ENCODE results near the gene NUDT4.

The NUDT4 gene

DNA sequence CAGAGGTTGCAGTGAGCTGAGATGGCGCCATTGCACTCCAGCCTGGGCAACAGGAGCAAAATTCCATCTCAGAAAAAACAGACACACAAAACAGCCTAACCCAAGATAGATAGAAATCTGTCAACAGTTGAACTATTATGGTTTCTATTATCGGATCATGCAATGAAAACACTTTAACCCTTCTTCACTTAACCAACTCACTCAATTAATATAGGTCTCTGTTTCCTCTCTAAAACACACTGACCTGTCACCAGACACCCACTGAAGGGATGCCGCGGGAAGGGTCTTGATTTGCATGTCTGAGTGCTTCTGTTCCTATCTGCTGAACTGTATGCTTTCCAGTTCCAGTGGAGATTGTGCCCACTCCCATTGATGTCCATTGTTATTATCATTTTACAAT lies 38.0 kb upstream of the NUDT4 start:
- POLR2A ChIA-PET (ENCODE audit: low non-redundant PET): no interaction called here
- CTCF ChIA-PET: interaction anchor here (1.1 kb wide), 1 partner anchor 18 kb away, joined by 3 read pairs; no protein-coding TSS in a partner anchor
- DNase-seq (ENCODE audit: low spot score): no peak
- no peak overlapping the region for H3K27ac ChIP-seq
- TF ChIP-seq, protein P1, sequence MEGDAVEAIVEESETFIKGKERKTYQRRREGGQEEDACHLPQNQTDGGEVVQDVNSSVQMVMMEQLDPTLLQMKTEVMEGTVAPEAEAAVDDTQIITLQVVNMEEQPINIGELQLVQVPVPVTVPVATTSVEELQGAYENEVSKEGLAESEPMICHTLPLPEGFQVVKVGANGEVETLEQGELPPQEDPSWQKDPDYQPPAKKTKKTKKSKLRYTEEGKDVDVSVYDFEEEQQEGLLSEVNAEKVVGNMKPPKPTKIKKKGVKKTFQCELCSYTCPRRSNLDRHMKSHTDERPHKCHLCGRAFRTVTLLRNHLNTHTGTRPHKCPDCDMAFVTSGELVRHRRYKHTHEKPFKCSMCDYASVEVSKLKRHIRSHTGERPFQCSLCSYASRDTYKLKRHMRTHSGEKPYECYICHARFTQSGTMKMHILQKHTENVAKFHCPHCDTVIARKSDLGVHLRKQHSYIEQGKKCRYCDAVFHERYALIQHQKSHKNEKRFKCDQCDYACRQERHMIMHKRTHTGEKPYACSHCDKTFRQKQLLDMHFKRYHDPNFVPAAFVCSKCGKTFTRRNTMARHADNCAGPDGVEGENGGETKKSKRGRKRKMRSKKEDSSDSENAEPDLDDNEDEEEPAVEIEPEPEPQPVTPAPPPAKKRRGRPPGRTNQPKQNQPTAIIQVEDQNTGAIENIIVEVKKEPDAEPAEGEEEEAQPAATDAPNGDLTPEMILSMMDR (conservative IDR thresholded peaks at IDR 0.05; ENCODE audit: low read depth): no peak

DNA sequence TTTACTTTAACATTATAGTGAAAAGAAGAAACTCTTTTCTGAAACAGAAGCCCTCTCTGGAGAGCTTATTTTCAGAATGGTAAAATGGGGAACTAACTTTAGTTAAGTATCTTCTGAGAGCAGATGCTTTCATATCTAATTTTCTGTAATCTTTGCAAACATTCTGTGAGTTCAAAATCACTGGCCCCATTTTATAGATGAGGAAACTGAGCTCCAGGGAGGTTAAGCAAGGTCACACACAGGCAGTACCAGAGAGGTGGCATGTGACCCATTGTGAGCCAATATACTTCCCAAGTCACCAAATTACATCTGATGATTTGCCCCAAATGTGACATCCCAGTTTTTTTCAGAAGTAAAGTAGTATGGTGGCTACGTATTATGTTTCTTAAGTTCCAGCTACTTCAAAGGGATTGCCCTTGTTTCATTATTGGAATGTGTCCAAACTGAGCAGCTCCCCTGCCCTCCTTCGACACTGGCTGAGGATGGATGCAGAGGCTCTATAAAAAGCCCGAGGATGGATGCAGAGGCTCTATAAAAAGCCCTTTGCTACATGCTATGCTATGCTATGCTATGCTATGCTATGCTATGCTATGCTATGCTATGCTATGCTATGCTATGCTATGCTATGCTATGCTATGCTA lies 36.2 kb upstream of the NUDT4 start:
- CTCF ChIA-PET: no interaction called here
- POLR2A ChIA-PET (ENCODE audit: low non-redundant PET): no interaction called here
- TF ChIP-seq, protein P1 (conservative IDR thresholded peaks at IDR 0.05; ENCODE audit: low read depth): no peak
- H3K27ac ChIP-seq: no peak overlapping the region
- no peak for DNase-seq (ENCODE audit: low spot score)

DNA sequence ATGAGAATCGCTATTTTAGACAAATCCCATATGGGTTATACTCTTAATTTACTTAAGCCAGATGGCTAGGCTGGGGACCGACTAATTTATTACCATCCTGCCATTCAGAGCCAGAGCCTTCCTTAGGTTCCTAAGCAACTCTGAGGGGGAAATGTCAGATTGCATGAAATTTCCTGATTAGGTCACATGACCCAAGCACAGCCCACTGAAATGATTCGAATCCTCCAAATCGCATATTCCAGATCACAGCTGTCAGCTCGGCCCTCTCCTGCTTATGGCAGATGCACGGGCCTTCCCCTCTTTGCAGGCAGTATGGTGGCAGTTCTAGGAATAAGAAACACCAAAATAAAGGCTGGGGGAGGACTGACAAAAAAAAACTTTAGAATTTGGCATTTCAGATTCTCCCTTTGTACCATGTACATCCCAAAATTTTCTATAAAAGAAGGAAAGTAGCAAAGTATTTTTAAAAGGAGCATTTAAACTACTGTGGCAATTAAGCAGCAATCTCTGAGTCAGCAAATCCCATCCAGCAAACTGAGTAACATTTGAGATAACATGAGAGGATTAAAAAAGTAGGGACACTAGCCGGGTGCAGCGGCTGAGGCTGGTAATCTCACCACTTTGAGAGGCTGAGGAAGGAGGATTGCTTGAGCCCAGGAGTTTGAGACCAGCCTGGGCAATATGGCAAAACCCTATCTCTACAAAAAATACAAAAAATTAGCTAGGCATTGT lies 30.5 kb upstream of the NUDT4 start:
- CTCF ChIA-PET: no interaction called here
- DNase-seq (ENCODE audit: low spot score): no peak
- POLR2A ChIA-PET (ENCODE audit: low non-redundant PET): no interaction called here
- TF ChIP-seq, protein P1 (conservative IDR thresholded peaks at IDR 0.05; ENCODE audit: low read depth): no peak
- H3K27ac ChIP-seq: no peak overlapping the region

DNA sequence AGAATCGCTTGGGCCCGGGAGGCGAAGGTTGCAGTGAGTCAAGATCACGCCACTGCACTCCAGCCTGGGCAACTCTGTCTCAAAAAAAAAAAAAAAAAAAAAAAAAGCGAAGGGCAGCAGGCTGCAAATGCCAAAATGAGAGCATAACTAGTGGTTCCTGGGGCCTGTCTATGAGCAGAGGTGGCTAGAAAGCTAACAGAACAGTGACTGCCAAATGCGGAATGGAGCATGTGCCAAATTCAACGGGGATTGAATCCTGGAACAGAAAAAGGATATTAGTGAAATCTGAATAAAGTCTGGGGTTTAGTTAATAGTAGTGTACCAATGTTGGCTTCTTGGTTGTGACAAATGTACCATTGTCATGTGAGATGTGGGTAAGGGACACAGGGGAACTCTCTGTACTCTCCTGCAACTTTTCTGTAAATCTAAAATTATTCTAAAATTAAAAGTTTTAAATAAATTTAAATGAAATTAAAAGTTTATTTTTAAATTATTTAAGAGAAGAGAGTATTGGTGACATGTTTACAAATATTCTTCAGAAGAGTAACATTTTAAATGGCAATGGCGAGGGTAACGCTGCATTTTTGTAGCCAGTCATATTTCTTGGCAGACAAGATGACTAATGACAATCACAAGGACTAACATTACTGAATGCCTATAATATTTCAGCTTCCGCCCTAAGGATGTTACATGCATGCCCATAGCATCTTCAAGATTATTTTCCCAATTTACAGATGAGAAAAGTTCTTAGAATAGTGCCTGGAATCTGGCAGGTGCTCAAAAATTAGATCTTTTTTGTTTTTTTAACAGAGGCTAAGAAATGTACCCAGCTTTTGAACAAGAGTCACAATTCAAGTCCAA lies 28.9 kb upstream of the NUDT4 start:
- ChIA-PET POLR2A (ENCODE audit: low non-redundant PET) (no interaction called here), CTCF (no interaction called here)
- TF ChIP-seq, protein P1 (conservative IDR thresholded peaks at IDR 0.05; ENCODE audit: low read depth): no peak
- no peak overlapping the region for H3K27ac ChIP-seq
- DNase-seq (ENCODE audit: low spot score): no peak

DNA sequence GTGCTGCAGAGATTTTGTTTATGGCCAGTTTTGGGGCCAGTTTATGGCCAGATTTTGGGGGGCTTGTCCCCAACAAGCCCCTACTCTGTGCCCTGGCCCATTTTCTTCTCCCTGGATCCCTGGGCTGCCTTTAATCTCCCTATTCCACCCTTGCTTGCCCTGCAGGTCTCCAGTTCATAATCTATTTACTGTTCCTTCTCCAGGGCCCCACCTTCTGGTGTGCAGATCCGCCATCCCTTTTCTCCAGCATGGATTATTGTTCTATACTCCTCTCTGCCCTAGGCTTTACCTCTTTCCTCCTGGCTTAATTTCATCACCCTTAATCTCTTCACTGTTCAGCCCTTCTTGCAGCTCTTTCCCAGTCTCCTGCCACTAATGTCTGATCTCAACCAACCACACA lies 26.0 kb upstream of the NUDT4 start:
- ChIA-PET POLR2A (ENCODE audit: low non-redundant PET) (no interaction called here), CTCF (no interaction called here)
- TF ChIP-seq, protein P1 (conservative IDR thresholded peaks at IDR 0.05; ENCODE audit: low read depth): no peak
- DNase-seq (ENCODE audit: low spot score): no peak
- H3K27ac ChIP-seq: no peak overlapping the region

DNA sequence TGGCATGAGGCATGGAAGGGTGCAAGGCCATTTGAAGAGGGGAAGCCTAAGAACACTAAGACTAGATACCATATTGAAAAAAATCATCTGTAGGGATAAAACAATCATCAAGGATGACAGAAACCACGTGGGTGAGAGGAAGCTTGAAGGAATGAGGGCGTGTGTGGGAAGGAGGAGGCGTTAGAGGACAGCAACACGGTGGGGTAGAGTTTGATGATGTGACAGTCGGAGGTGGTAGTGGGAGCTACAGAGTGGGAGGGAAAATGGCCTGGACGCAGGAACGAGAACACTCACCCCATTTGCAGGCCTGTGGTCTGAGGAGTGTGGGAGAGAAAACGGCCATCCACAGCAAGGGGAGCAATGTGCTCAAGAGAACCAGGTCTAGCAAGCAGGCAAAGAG lies 25.4 kb upstream of the NUDT4 start:
- no peak for DNase-seq (ENCODE audit: low spot score)
- ChIA-PET POLR2A (ENCODE audit: low non-redundant PET) (no interaction called here), CTCF (interaction anchor here (0.6 kb wide), 1 partner anchor 46 kb away, joined by 3 read pairs; no protein-coding TSS in a partner anchor)
- no peak overlapping the region for H3K27ac ChIP-seq
- TF ChIP-seq, protein P1 (conservative IDR thresholded peaks at IDR 0.05; ENCODE audit: low read depth): no peak
